Esophagus mucosa (tissue), 1 donor: ENCODE data around the gene TMEM174. TPM values are rescaled to one million over a fixed set of nuclear protein-coding genes. Genes with fewer than 3 reads are reported as not detected.

ENCODE experiments used
- total RNA-seq: library from RNA; stranded (reverse); gene quantifications from one replicate; pipeline ENCODE4 v1.2.4, GENCODE V29; 2023
- donor health status: DM: yes; HTN: yes; CAD: no.

Gene TMEM174
- total RNA-seq, 1 donor from 2014 or later, result not detected

Other genes with a start within 250 kb of the TMEM174 start
- gene FCHO2, start 217.2 kb upstream of the TMEM174 start, total RNA-seq, result 47.4 TPM
- 6.3 TPM for gene TMEM171, start 52.6 kb upstream of the TMEM174 start, total RNA-seq